ENCODE results near the gene PFKFB3. TPM values are rescaled to one million over a fixed set of nuclear protein-coding genes. Genes with fewer than 3 reads are reported as not detected.
A peak's percentile ranks its signal among the peaks of the same experiment; 100 is the strongest.

PFKFB3 gene
- total and polyA plus RNA-seq, 10 donors = 6.3 to 227 (median 113) TPM

DNA sequence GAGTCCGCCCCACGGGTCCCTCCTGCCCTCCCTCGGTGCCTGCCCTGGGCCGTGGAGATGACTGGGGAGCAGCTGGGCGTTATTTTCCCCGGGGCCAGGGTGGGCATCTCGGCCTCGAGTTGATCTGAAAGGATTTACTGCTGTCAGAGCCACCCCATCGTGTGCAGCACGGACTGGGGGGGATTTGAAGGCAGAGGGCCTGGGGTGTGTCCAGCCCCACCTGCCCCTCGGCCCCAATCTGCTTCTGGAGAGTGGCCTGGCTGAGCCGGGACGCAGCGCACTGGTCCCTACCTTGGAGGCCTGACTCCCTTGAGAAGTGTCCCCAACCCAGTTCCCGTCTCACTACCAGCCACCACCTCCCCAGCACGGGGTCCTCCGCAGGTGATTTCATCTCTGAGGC is 24.2 kb upstream of the PFKFB3 start:
- H3K9me3 ChIP-seq = no peaks in the 10 kb centered on the region
- peak in 1 of 3 donors; percentile 10 for TF ChIP-seq POLR2AphosphoS5 (IDR thresholded peaks at IDR 0.05)
- TF ChIP-seq, protein P1, sequence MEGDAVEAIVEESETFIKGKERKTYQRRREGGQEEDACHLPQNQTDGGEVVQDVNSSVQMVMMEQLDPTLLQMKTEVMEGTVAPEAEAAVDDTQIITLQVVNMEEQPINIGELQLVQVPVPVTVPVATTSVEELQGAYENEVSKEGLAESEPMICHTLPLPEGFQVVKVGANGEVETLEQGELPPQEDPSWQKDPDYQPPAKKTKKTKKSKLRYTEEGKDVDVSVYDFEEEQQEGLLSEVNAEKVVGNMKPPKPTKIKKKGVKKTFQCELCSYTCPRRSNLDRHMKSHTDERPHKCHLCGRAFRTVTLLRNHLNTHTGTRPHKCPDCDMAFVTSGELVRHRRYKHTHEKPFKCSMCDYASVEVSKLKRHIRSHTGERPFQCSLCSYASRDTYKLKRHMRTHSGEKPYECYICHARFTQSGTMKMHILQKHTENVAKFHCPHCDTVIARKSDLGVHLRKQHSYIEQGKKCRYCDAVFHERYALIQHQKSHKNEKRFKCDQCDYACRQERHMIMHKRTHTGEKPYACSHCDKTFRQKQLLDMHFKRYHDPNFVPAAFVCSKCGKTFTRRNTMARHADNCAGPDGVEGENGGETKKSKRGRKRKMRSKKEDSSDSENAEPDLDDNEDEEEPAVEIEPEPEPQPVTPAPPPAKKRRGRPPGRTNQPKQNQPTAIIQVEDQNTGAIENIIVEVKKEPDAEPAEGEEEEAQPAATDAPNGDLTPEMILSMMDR (IDR thresholded peaks at IDR 0.05 in 8 of 11, conservative IDR thresholded peaks at IDR 0.05 in 3 of 11) = no peak
- WGBS, 5 donors = 78 to 89% (median 85%) methylated on average over 15 to 17 of the region's 17 CpGs

DNA sequence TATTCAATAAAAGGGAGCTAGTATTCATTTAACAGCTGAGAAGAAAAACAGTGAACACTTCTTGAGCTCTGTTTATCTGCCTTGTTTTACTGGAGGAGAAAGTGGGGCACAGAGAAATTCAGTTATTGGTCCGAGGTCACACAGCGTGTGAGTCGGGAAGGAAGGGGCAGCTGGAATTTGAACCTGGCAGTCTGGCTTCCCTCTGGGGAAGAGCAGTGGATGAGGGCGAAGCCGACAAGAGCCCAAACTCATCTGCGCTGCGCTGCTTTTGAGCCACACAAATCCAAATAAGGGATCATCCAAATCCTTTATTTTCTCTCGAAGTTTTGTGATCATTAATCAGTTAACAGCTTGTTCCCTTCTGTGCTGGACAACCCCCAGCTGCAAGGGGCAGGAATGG is 23.7 kb upstream of the PFKFB3 start:
- DNase-seq = no peak
- 59 to 91% (median 86%) methylated on average over 8 of the region's 8 CpGs for WGBS, 5 donors
- Histone ChIP-seq H3K36me3 (peaks cover 0 to 6% (median 0%) of the 10 kb centered on the region in 6 donors), H3K4me1 (peaks cover 3 to 67% (median 29%) of the 10 kb centered on the region in 6 donors), H3K27me3 (replicated peaks in 1 of 7) (no peaks in the 10 kb centered on the region), H3K27ac (peak overlapping the region in 1 of 8 donors; percentile 36), H3K4me3 (no peak overlapping the region), H3K9me3 (no peaks in the 10 kb centered on the region)
- intact Hi-C loops (cut with DNase I; ENCODE audit: low total_unique reads) = no loop called here
- TF ChIP-seq POLR2A (IDR thresholded peaks at IDR 0.05) = no peak
- TF ChIP-seq POLR2AphosphoS5 (IDR thresholded peaks at IDR 0.05) = no peak
- TF ChIP-seq, protein P1 (IDR thresholded peaks at IDR 0.05 in 8 of 11, conservative IDR thresholded peaks at IDR 0.05 in 3 of 11) = no peak

More for the DNA sequence above, 24.2 kb upstream of the PFKFB3 start:
- Histone ChIP-seq H3K4me1 (peaks cover 3 to 72% (median 32%) of the 10 kb centered on the region in 6 donors), H3K36me3 (peaks cover 0 to 6% (median 0%) of the 10 kb centered on the region in 6 donors), H3K27ac (peak overlapping the region in 1 of 8 donors; percentile 36), H3K27me3 (replicated peaks in 1 of 7) (no peaks in the 10 kb centered on the region), H3K4me3 (no peak overlapping the region)
- DNase-seq = no peak
- intact Hi-C loops (cut with DNase I; ENCODE audit: low total_unique reads) = no loop called here

DNA sequence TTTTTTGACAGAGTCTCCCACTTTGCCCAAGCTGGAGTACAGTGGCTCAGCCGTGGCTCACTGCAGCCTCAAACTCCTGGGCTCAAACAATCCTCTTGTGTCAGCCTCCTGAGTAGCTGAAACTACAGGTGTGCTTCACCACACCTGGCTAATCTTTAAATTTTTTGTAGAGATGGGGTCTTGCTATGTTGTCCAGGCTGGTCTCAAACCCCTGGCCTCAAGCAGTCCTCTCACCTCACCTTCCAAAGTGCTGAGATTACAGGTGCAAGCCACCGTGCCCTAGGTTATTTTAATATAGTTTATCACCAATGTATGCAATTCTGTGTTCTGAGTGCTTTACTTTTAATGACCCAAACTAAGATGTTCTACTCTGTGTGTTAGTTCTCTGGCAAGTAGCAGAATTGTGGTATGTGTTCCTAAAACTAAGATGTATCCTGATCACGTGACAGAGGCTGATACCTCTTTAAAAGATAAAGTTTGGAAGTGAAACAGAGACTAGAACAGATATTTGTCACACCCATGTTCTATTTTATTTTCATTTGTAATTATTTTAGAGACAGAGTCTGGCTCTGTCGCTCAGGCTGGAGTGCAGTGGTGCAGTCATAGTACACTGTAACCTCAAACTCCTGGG is 22.1 kb upstream of the PFKFB3 start:
- DNase-seq = no peak
- H3K4me1 ChIP-seq = peaks cover 8 to 62% (median 30%) of the 10 kb centered on the region in 6 donors
- 86 to 97% (median 93%) methylated on average over 4 of the region's 4 CpGs for WGBS, 5 donors

DNA sequence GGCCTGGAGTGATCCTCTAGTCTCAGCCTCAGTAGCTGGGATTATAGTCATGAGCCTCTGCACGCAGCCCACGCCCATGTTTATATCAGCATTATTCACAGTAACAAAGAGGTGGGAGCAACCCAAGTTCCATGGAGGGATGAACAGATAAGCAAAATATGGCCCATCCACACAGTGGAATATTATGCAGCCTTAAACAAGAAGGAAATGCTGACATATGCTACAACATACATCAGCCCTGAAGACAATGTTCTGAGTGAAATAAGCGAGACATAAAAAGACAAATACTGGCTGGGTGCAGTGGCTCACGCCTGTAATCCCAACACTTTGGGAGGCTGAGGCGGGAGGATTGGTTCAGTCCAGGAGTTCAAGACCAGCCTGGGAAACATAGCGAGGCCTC is 21.5 kb upstream of the PFKFB3 start:
- H3K4me3 ChIP-seq = no peak overlapping the region
- 93 to 100% (median 97%) methylated on average over 6 of the region's 6 CpGs for WGBS, 5 donors
- intact Hi-C loops (cut with DNase I; ENCODE audit: low total_unique reads) = no loop called here
- H3K9me3 ChIP-seq = no peaks in the 10 kb centered on the region
- TF ChIP-seq, protein P1 (IDR thresholded peaks at IDR 0.05 in 8 of 11, conservative IDR thresholded peaks at IDR 0.05 in 3 of 11) = no peak
- TF ChIP-seq POLR2A (IDR thresholded peaks at IDR 0.05) (no peak), POLR2AphosphoS5 (IDR thresholded peaks at IDR 0.05) (no peak)
- H3K4me1 ChIP-seq = peaks cover 7 to 61% (median 29%) of the 10 kb centered on the region in 6 donors
- H3K36me3 ChIP-seq = peaks cover 0 to under 1% (median 0%) of the 10 kb centered on the region in 6 donors
- no peaks in the 10 kb centered on the region for H3K27me3 ChIP-seq (replicated peaks in 1 of 7)
- no peak for DNase-seq
- peak overlapping the region in 1 of 8 donors; percentile 13 for H3K27ac ChIP-seq

More for the DNA sequence above, 22.1 kb upstream of the PFKFB3 start:
- TF ChIP-seq, protein P1 (IDR thresholded peaks at IDR 0.05 in 8 of 11, conservative IDR thresholded peaks at IDR 0.05 in 3 of 11) = no peak
- TF ChIP-seq POLR2AphosphoS5 (IDR thresholded peaks at IDR 0.05) (no peak), POLR2A (IDR thresholded peaks at IDR 0.05) (no peak)
- intact Hi-C loops (cut with DNase I; ENCODE audit: low total_unique reads) = no loop called here
- Histone ChIP-seq H3K27ac (peak overlapping the region in 1 of 8 donors; percentile 13), H3K36me3 (peaks cover 0 to 6% (median 0%) of the 10 kb centered on the region in 6 donors), H3K4me3 (no peak overlapping the region), H3K27me3 (replicated peaks in 1 of 7) (no peaks in the 10 kb centered on the region), H3K9me3 (no peaks in the 10 kb centered on the region)

All from spleen (tissue), 11 donors.